Right lung (tissue), 5 donors: Measurements from ENCODE around the gene PCDHA10. TPM values are rescaled to one million over a fixed set of nuclear protein-coding genes. Genes with fewer than 3 reads are reported as not detected.
"Not testable (repeated sequence)": the region's sequence is repeated elsewhere in the genome, so short reads cannot be mapped to it uniquely, and the experiment has no call there.

Source experiments
- DNase-seq, 2 donors: peaks; one replicate each; pipeline ENCODE4 v3.0.0-alpha.2; 2013
- polyA plus RNA-seq, 5 donors: library from polyadenylated mRNA; unstranded; fragments of 120-200 nt; gene quantifications; one replicate each; pipeline versions ENCODE4 v1.2.1 to v1.2.3, GENCODE V29; 2013; ENCODE audit warnings: inconsistent platforms in 1 of 5, low replicate concordance in 1 of 5; ENCODE audit not compliant: insufficient read length in 5 of 5, insufficient read depth in 1 of 5

The PCDHA10 gene
- polyA plus RNA-seq, 5 donors = 0.10 to 0.67 (median 0.36) TPM

GRCh38 chr5:140842798-140843733 is 12.6 kb upstream of the PCDHA10 start:
- DNase-seq = no peak

DNA sequence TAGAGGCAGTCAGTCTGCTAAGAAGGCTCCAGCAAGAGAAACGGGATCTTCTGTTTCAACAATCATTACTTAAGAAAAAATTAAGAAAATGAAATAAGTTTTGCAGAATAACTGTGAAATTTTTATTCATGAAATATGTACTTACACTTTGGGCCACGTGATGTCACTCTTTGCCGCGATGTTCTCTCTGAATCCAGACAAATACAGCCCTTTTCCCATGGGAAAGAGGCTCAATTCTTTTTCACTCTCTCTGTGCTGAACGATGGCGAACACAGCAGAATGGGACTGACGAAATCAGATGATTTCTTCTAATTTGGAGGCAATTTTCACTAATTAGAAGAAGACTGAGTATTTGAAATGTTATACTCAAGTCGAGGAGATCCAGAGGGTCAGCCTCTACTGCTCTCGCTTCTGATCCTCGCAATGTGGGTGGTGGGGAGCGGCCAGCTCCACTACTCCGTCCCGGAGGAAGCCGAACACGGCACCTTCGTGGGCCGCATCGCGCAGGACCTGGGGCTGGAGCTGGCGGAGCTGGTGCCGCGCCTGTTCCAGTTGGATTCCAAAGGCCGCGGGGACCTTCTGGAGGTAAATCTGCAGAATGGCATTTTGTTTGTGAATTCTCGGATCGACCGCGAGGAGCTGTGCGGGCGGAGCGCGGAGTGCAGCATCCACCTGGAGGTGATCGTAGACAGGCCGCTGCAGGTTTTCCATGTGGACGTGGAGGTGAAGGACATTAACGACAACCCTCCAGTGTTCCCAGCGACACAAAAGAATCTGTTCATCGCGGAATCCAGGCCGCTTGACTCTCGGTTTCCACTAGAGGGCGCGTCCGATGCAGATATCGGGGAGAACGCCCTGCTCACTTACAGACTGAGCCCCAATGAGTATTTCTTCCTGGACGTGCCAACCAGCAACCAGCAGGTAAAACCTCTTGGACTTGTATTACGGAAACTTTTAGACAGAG is 7.3 kb upstream of the PCDHA10 start, which contains the start of gene PCDHA9:
TSS of gene PCDHA9 (plus strand) at position 244 of the 964 bp plus-strand sequence. CDS start at position 358, 114 bp downstream.
- not testable (repeated sequence) for DNase-seq

- DNase-seq = not testable (repeated sequence)
These were observed 5.7 kb upstream of the PCDHA10 start for GRCh38 chr5:140849831-140850634.

- no peak for DNase-seq
These were observed 1.7 kb downstream of the PCDHA10 start for GRCh38 chr5:140857177-140857986.

DNA sequence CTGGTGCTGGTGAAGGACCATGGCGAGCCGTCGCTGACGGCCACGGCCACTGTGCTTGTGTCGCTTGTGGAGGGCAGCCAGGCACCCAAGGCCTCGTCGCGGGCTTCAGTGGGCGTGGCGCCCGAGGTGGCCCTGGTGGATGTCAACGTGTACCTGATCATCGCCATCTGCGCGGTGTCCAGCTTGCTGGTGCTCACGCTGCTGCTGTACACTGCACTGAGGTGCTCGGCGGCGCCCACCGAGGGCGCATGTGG is 2.2 kb downstream of the PCDHA10 start:
- no peak for DNase-seq

DNA sequence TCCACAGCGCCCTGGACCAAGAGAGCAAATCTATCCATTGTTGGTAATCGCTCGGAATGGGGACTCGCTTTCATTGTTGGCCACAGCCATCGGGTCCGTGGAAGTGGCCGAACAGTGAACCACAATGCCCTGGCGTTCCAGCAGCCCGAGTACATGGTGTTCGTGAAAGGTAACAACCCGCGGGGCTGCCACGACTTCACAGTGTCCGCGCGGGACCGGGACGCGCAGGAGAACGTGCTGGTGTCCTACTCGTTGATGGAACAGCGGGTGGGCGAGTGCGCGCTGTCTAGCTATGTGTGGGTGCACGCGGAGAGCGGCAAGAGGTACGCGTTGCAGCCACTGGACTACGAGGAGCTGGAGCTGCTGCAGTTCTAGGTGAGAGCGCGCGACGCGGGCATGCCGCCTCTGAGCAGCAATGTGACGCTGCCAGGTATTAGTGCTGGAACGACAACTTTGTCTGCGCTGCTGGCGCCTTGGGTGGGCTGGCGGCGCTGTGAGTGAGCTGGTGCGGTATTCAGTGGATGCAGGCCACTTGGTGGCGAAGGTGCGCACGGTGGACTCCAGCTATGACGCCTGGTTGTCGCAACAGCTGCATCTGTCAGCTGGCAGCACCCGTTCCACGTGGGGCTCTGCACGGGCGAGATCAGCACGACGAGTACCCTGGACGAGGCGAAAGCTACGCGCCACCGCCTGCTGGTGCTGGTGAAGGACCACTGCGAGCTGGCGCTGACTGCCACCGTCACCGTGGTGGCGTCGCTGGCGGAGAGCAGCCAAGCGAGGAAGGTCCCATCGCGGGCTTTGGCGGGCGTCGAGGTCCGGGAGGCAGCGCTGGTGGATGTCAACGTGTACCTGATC is 7.0 kb downstream of the PCDHA10 start:
- DNase-seq = no peak

DNA sequence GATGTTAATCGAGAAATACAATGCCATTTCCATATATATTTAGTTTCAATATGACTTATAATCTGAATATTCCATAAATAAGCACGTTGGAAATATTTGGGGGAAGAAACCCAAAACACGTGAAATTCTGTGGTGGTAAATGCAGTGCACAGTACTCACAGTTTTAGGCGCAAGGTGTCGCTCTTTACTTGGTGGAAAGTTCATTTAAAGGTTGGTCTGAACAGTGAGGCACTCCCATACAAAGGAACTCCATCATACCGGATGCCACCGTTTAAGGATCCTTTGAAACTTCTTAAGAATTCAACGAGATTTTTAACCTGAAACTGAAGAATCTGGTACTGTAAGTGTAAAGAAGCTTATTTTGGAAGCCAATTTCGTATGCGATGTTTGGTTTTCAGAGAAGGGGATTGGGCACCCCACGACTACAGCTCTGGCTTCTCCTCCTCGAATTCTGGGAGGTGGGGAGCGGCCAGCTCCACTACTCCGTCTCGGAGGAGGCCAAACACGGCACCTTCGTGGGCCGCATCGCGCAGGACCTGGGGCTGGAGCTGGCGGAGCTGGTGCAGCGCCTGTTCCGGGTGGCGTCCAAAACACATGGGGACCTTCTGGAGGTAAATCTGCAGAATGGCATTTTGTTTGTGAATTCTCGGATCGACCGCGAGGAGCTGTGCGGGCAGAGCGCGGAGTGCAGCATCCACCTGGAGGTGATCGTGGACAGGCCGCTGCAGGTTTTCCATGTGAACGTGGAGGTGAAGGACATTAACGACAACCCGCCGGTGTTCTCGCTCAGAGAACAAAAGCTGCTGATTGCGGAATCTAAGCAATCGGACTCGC is 13.2 kb downstream of the PCDHA10 start, which contains the start of gene PCDHA11:
TSS of gene PCDHA11 (plus strand) at position 237 of the 834 bp plus-strand sequence. CDS start at position 384, 147 bp downstream.
- DNase-seq = peak in 1 of 2 donors; percentile 2

GRCh38 chr5:140869555-140869886 is 13.8 kb downstream of the PCDHA10 start:
- DNase-seq = no peak

- DNase-seq = no peak
These were observed 14.8 kb downstream of the PCDHA10 start for GRCh38 chr5:140870221-140871201.

- DNase-seq = no peak
These were observed 19.7 kb downstream of the PCDHA10 start, which contains the start of gene PCDHA12 for GRCh38 chr5:140875085-140876065. Gene PCDHA12 (plus strand): TSS chr5:140875308. CDS start chr5:140875473, 165 bp downstream.

DNA sequence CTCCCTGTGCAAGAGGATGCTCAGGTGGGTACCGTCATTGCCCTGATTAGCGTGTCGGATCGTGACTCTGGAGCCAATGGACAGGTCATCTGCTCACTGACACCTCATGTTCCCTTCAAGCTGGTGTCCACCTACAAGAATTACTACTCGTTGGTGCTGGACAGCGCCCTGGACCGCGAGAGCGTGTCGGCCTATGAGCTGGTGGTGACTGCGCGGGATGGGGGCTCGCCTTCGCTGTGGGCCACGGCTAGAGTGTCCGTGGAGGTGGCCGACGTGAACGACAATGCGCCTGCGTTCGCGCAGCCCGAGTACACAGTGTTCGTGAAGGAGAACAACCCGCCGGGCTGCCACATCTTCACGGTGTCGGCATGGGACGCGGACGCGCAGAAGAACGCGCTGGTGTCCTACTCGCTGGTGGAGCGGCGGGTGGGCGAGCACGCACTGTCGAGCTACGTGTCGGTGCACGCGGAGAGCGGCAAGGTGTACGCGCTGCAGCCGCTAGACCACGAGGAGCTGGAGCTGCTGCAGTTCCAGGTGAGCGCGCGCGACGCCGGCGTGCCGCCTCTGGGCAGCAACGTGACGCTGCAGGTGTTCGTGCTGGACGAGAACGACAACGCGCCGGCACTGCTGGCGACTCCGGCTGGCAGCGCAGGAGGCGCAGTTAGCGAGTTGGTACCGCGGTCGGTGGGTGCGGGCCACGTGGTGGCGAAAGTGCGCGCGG is 21.0 kb downstream of the PCDHA10 start:
- not testable (repeated sequence) for DNase-seq

DNA sequence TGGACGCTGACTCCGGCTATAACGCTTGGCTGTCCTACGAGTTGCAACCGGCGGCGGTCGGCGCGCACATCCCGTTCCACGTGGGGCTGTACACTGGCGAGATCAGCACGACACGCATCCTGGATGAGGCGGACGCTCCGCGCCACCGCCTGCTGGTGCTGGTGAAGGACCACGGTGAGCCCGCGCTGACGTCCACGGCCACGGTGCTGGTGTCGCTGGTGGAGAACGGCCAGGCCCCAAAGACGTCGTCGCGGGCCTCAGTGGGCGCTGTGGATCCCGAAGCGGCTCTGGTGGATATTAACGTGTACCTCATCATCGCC is 21.5 kb downstream of the PCDHA10 start:
- no peak for DNase-seq

- DNase-seq = peak in 1 of 2 donors; percentile 1
These were observed 26.3 kb downstream of the PCDHA10 start, which contains the start of gene PCDHA13 for GRCh38 chr5:140881889-140882590. Gene PCDHA13 (plus strand): TSS chr5:140882124. CDS start chr5:140882269, 145 bp downstream.

- no peak for DNase-seq
These were observed 26.8 kb downstream of the PCDHA10 start for GRCh38 chr5:140882591-140882899.

- no peak for DNase-seq
These were observed 27.7 kb downstream of the PCDHA10 start for GRCh38 chr5:140883373-140883772.
